Vagina (tissue), 2 donors: ENCODE results near the gene RAB3GAP2. TPM values are rescaled to one million over a fixed set of nuclear protein-coding genes. Genes with fewer than 3 reads are reported as not detected.
"Not testable (repeated sequence)": the region's sequence is repeated elsewhere in the genome, so short reads cannot be mapped to it uniquely, and the experiment has no call there.

Experiments
- DNase-seq, 2 donors: peaks; one replicate each; pipeline ENCODE4 v3.0.0-alpha.2; 2017; ENCODE audit errors: extremely low spot score in 2 of 2
- H3K27ac ChIP-seq: fragments of 200-600 bp; sonication (generic); one replicate; pipeline ENCODE4 v1.5.1; 2019
- H3K27me3 ChIP-seq: fragments of 200-600 bp; sonication (generic); one replicate; pipeline ENCODE4 v1.5.1; 2019
- H3K36me3 ChIP-seq, 2 donors: fragments of 200-600 bp; sonication (generic); one replicate each; pipeline ENCODE4 v1.5.1; 2017 to 2019
- H3K4me1 ChIP-seq: fragments of 200-600 bp; sonication (generic); one replicate; pipeline ENCODE4 v1.5.1; 2019
- H3K4me3 ChIP-seq, 2 donors: fragments of 200-600 bp; sonication (generic); 1 replicate in 1 of 2; 2 replicates in 1 of 2; pipeline ENCODE4 v1.5.1; 2016 to 2019
- H3K9me3 ChIP-seq: fragments of 200-600 bp; sonication (generic); one replicate; pipeline ENCODE4 v1.5.1; 2019
- POLR2A ChIP-seq, 2 donors: fragments of 450-650 bp; IDR thresholded peaks; one replicate each; pipeline ENCODE4 v1.6.1; 2017; ENCODE audit warnings: antibody characterized with exemption in 2 of 2, mild to moderate bottlenecking in 2 of 2, moderate library complexity in 2 of 2
- POLR2AphosphoS5 ChIP-seq, 2 donors: sonication (generic); formaldehyde crosslinking; IDR thresholded peaks; one replicate each; pipeline ENCODE4 v1.9.0; 2017; ENCODE audit warnings: antibody characterized with exemption in 2 of 2, mild to moderate bottlenecking in 2 of 2, low read depth in 1 of 2; ENCODE audit not compliant: insufficient read depth in 1 of 2
- intact Hi-C: fragments of 100-400 bp; cut with DNase I; formaldehyde crosslinking; loops from one replicate; pipeline ENCODE4 v1.15.1; 2023
- total RNA-seq: library from RNA; depleted of rRNA; stranded (reverse); fragments of >200 nt; gene quantifications from one replicate; pipeline ENCODE4 v1.2.3, GENCODE V29; 2016
- TF ChIP-seq, protein P1 (sequence below), 3 experiments: fragments of 450-650 bp in 2 of 3; fragments of 200-600 bp in 1 of 3; sonication (generic) in 1 of 3; IDR thresholded peaks; one replicate each; pipeline ENCODE4 v1.5.1; 2017 to 2019; ENCODE audit warnings: antibody characterized with exemption in 3 of 3, mild to moderate bottlenecking in 2 of 3, moderate library complexity in 2 of 3

RAB3GAP2 gene
- total RNA-seq, 1 donor from 2014 or later, result 16.9 TPM

DNA sequence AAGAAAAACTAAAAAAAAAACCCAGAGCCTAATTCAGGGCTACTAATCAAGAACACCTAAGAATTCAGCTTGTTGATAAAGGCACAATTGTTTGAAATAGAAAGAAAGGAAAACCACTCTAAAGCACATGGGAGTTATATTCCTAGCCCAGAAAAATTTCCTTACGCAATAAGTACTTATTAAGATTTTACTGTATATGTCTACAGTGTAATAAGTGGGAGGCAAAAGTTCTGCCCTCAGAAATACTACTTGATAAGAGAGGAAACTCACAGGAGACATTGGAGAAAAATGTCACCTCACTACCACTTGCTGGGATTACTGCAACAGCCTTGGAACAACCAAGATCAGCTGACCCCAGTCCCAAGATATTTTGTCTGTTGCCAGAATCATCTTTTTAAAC, 112.2 kb downstream of the RAB3GAP2 start:
- no peaks in the 10 kb centered on the region for H3K9me3 ChIP-seq
- H3K27ac ChIP-seq, result no peak overlapping the region
- H3K36me3 ChIP-seq, result peaks cover 0 to 31% of the 10 kb centered on the region in 2 donors
- intact Hi-C loops, result loop anchor here (5.0 kb wide), 1 partner anchor 1493 kb away; no protein-coding TSS in a partner anchor
- no peaks in the 10 kb centered on the region for H3K4me1 ChIP-seq
- TF ChIP-seq POLR2AphosphoS5 (IDR thresholded peaks at IDR 0.05; ENCODE audit: insufficient read depth in 1 of 2, low read depth in 1 of 2) (no peak), POLR2A (IDR thresholded peaks at IDR 0.05) (no peak)
- TF ChIP-seq, protein P1, sequence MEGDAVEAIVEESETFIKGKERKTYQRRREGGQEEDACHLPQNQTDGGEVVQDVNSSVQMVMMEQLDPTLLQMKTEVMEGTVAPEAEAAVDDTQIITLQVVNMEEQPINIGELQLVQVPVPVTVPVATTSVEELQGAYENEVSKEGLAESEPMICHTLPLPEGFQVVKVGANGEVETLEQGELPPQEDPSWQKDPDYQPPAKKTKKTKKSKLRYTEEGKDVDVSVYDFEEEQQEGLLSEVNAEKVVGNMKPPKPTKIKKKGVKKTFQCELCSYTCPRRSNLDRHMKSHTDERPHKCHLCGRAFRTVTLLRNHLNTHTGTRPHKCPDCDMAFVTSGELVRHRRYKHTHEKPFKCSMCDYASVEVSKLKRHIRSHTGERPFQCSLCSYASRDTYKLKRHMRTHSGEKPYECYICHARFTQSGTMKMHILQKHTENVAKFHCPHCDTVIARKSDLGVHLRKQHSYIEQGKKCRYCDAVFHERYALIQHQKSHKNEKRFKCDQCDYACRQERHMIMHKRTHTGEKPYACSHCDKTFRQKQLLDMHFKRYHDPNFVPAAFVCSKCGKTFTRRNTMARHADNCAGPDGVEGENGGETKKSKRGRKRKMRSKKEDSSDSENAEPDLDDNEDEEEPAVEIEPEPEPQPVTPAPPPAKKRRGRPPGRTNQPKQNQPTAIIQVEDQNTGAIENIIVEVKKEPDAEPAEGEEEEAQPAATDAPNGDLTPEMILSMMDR (IDR thresholded peaks at IDR 0.05), result no peak
- H3K27me3 ChIP-seq, result no peaks in the 10 kb centered on the region
- DNase-seq, result no peak
- no peak overlapping the region for H3K4me3 ChIP-seq

DNA sequence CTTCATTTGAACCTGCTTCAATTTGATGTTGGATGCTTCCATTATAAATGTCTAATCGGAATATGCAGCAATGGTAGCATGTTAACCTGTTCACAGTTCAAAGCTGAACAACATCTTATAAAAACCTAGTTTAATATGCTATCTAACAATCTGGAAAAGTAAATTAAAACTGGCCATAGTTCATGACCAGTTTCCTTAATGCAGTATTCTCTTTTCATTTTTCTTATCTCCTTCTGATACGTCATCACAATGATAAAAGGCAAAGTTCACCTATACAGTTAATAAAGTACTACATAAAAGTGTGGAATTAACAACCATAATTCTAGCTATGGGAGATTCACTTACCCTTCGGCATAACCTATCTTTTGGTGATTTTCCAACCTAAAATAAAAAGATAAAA, 113.2 kb downstream of the RAB3GAP2 start:
- H3K36me3 ChIP-seq, result peaks cover 0 to 40% of the 10 kb centered on the region in 2 donors
- DNase-seq, result no peak

DNA sequence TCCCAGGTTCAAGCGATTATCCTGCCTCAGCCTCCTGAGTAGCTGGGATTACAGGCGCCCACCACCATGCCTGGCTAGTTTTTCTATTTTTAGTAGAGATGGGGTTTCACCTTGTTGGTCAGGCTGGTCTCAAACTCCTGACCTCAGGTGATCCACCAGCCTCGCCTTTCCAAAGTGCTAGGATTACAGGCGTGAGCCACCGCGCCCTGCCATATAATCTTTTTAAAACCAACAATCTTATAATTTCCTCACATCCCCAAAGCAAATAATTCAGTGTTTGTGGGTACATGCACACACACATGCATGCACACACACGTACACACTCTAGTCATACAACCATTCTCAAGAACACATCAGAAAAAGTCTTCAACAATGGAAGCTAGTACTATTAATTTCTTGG, 113.7 kb downstream of the RAB3GAP2 start:
- intact Hi-C loops, result not testable (repeated sequence)
- H3K36me3 ChIP-seq, result peaks cover 0 to 43% of the 10 kb centered on the region in 2 donors

More for the DNA sequence above, 113.2 kb downstream of the RAB3GAP2 start:
- H3K4me1 ChIP-seq, result no peaks in the 10 kb centered on the region
- H3K9me3 ChIP-seq, result no peaks in the 10 kb centered on the region
- intact Hi-C loops, result no loop called here
- no peak for TF ChIP-seq POLR2A (IDR thresholded peaks at IDR 0.05)
- TF ChIP-seq POLR2AphosphoS5 (IDR thresholded peaks at IDR 0.05; ENCODE audit: insufficient read depth in 1 of 2, low read depth in 1 of 2), result no peak
- TF ChIP-seq, protein P1 (IDR thresholded peaks at IDR 0.05), result no peak
- no peak overlapping the region for H3K4me3 ChIP-seq
- H3K27ac ChIP-seq, result no peak overlapping the region
- no peaks in the 10 kb centered on the region for H3K27me3 ChIP-seq

DNA sequence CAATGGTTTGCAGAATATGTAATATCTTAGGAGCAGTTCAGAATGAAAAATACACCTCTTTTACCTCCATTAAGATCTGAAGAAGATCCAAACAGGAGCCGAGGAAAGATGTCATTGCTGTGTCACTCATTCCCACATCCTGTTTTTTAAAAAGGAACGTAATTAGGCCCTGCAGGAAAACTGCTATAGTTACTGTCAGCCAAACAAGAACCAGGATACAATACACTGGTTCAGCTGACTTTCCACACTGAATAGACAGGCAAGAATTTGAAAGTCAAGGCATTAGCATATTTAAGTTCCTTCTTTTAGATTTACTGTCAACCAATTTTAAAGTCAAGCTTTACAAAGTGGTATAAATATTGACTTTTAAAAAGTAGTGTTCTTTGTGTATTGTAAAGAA, 114.5 kb downstream of the RAB3GAP2 start:
- no peak for TF ChIP-seq POLR2AphosphoS5 (IDR thresholded peaks at IDR 0.05; ENCODE audit: insufficient read depth in 1 of 2, low read depth in 1 of 2)
- TF ChIP-seq POLR2A (IDR thresholded peaks at IDR 0.05), result no peak
- TF ChIP-seq, protein P1 (IDR thresholded peaks at IDR 0.05), result no peak
- peaks cover 0 to 50% of the 10 kb centered on the region in 2 donors for H3K36me3 ChIP-seq
- H3K9me3 ChIP-seq, result no peaks in the 10 kb centered on the region
- no peaks in the 10 kb centered on the region for H3K27me3 ChIP-seq
- H3K27ac ChIP-seq, result no peak overlapping the region
- no peak overlapping the region for H3K4me3 ChIP-seq
- intact Hi-C loops, result no loop called here
- DNase-seq, result no peak
- H3K4me1 ChIP-seq, result no peaks in the 10 kb centered on the region

More for the DNA sequence above, 113.7 kb downstream of the RAB3GAP2 start:
- not testable (repeated sequence) for H3K4me1 ChIP-seq, H3K27ac ChIP-seq, H3K9me3 ChIP-seq, H3K27me3 ChIP-seq, DNase-seq, H3K4me3 ChIP-seq

DNA sequence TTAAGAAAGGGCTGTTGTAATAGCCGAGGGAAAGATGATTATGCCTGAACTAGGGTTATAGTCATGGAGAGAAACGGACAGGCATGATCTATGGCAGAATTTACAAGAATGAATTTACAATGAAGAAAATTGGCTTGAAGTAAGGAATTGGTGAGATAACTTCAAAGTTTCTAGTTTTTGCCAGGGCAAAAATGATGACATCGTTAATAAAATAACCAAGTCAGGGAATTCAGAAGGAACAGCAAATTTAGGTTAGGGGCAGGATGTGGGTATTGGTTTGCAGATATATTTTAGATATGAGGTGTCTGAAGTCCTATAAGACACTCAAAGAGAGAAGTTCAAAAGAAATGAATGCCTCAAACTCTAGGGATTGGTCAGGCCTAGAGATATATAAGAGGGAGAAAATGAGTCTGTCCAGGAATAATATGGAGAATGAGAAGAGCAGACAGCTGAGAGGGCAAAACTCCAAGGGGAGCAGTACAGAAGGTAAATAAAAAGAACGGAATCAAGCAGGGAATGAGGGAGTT, 115.6 kb downstream of the RAB3GAP2 start:
- Histone ChIP-seq H3K36me3 (peaks cover 0 to 58% of the 10 kb centered on the region in 2 donors), H3K27ac (no peak overlapping the region), H3K27me3 (no peaks in the 10 kb centered on the region), H3K4me3 (no peak overlapping the region), H3K4me1 (no peaks in the 10 kb centered on the region), H3K9me3 (no peaks in the 10 kb centered on the region)
- intact Hi-C loops, result no loop called here
- DNase-seq, result no peak
- TF ChIP-seq POLR2AphosphoS5 (IDR thresholded peaks at IDR 0.05; ENCODE audit: insufficient read depth in 1 of 2, low read depth in 1 of 2) (no peak), POLR2A (IDR thresholded peaks at IDR 0.05) (no peak)
- TF ChIP-seq, protein P1 (IDR thresholded peaks at IDR 0.05), result no peak
